HG03045 (cell line): Measurements from ENCODE around the gene ADD1.

Experiments used
- ATAC-seq: cut with Tn5 transposase; IDR thresholded peaks from one replicate; pipeline ENCODE4 v1.9.1; 2021; ENCODE audit warnings: mild to moderate bottlenecking, moderate library complexity; ENCODE audit not compliant: unreplicated experiment

ADD1 gene

DNA sequence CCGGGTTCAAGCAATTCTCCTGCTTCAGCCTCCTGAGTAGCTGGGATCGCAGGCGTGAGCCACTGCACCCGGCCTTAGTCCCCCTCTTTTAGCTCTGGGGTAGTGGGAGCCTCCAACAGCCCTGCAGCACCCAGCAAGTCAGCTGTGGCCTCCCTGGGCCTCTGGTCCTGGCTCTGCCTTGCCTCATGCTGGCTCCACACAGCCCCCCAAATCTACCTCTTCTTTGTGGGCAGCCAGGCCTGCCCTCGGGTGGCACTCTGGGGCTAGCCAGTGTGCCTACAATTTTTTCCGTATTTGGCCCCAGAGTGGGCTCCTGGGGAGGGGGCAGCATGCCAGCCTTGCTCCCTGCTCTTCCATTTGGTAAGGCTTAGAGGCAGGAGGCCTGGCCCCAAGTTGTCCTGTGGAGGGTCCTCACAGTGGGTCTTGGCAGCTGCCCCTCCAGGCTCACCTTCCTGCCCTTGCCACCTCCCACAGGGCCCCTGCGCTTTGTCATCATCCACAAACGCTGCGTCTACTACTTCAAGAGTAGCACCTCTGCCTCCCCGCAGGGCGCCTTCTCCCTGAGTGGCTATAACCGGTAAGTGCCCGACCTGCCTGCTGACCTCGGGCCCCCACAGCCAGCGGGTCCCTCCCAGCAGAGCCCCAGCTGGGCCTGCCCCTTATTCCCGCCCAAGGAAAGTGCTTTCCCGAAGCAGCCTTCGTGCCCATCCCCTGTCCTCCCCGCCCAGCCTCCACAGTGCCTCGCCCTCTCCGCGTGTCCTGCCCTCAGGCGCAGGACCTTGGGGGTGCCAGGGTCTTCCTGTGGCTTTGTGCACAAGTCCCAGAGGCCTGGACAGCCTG, 21.0 kb upstream of the ADD1 start:
- no peak for ATAC-seq

DNA sequence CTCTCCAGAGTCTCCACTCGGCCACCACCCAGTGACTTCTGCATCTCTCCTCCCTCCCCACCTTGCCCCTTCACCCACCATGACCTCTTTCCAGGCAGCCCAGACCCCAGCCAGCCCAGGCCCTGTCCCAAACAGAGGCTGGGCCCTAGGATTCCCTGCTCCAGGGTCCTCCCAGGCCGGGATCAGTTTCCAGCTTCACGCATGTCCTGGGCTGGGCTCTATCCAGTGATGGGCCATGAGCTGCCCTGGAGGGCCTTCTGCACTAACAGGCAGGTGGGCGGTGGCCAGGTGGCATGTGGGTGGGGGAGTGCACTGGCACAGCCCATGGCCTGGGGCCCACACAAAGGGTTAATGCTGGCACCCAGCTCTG, 20.4 kb upstream of the ADD1 start:
- ATAC-seq: no peak

DNA sequence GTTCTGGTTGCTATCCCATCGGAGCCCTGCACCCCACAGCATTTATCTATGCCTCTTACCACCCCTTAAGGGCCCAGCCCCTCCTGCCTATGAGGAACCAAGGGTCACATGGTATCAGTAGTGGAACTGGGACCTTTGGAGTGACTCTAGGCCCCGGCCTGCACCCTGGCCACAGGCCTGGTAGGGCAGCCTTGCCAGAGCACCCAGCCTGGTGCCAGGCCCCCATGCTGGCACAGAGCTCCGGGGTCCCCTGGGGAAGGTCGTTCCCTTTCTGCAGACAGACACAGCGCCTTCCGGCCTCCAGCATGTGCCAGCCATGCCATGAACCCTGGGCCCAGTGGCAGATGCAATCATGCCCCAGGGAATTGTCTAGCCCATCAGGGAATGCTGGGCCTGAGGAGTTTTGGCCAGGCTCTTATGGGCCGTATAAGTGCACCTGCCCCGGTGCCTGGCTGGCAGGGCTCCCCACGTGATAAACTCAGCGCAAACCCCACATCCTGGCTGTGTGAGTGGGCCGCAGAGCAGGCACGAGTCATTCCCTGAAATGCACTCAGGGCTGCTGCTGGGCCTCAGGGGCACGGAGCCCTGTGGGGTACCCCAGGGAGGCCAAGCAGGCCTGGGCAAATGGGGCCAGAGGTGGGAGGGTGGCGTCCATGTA, 19.8 kb upstream of the ADD1 start:
- ATAC-seq: no peak

DNA sequence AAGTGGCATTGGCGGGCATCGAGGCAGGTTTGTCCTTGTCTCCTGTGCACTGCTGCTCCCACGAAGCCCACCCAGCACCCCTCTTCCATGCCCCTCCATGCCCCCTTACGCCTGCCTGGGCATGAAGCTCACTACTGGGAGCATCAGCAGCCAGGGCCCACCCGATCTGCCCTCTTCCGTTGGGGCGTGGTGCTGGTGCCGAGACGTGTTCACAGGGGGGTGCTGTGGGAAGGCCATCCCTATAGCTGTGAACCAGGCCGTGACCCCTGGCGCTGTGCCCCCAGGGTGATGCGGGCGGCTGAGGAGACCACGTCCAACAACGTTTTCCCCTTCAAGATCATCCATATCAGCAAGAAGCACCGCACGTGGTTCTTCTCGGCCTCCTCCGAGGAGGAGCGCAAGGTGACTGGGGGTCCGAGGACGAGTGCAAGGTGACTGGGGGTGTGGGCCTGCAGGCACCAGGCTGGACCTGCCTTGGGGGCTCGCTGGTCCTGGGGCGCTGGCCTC, 19.3 kb upstream of the ADD1 start:
- no peak for ATAC-seq

DNA sequence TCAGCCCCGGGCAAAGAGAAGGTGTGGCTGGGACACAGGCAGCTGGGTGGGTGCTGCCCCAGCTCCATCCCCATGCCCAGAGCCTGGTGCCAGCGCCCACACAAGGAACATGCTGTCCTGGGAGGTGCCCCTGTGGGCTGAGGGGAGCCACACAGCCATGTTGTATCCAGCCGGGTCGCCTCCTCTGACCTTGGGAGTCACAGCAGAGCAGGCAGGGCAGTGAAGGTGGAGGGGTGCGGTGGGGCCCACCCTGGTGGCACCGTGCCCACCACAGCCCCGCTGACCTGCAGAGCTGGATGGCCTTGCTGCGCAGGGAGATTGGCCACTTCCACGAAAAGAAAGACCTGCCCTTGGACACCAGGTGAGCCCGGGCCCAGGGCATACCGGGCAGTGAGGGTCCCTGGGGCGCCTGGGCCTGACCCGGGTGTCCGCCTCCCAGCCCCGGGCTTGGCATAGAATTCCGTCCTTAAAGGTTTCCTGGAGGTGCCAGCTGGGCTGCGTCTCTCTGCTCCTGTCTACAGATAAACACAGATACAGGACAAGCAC, 18.7 kb upstream of the ADD1 start:
- no peak for ATAC-seq

DNA sequence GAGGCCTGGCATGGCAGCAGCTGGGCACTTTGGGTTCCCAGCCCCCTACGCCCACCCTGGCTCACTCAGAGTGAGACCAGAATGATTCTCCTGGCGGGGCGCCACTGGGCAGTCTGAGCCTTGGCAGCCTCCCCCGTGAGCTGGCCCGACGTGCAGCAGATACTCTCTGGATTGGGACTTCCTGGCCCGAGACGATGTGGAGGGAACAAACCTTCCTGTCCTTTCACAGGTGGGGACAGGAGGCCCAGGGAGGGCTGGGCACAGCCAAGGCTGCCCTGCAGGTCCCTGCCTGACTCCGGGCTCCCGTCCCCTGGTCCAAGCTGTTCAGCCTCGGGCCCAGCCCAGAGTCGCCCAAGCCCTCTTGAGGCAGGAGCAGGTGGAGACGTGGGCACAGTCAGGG, 17.9 kb upstream of the ADD1 start:
- ATAC-seq: no peak

DNA sequence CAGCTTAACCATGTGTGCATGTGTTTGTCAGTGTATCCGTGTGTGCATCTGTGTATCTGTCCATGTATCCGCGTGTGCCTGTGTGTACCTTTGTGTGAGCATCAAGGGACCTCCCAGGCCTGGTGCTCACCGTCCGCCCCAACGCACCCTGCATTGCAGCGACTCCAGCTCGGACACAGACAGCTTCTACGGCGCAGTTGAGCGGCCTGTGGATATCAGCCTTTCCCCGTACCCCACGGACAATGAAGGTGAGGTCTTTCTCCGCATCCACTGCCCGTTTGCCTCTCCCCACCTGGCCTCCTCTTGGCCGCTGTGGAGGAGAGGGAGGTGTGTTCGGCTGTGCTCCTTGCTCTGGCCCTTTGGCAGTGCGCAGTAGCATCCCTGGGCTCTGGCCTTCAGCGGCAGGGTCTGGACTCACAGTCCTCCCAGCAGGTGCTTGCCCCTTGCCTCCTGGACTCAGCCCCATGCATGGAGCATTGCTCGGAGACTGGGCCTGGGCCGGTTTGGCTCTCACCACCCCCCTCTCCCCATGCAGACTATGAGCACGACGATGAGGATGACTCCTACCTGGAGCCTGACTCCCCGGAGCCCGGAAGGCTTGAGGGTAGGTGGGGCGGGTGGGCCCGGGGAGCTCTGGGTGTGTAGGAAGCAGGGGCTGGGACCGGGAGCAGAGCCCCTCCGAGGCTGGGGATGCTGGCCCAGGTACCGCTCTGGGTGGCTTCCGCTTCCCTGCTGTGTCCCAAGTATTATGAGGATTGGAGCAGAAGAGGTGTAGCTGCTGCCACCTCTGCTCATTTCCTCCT, 16.4 kb upstream of the ADD1 start:
- ATAC-seq: no peak

DNA sequence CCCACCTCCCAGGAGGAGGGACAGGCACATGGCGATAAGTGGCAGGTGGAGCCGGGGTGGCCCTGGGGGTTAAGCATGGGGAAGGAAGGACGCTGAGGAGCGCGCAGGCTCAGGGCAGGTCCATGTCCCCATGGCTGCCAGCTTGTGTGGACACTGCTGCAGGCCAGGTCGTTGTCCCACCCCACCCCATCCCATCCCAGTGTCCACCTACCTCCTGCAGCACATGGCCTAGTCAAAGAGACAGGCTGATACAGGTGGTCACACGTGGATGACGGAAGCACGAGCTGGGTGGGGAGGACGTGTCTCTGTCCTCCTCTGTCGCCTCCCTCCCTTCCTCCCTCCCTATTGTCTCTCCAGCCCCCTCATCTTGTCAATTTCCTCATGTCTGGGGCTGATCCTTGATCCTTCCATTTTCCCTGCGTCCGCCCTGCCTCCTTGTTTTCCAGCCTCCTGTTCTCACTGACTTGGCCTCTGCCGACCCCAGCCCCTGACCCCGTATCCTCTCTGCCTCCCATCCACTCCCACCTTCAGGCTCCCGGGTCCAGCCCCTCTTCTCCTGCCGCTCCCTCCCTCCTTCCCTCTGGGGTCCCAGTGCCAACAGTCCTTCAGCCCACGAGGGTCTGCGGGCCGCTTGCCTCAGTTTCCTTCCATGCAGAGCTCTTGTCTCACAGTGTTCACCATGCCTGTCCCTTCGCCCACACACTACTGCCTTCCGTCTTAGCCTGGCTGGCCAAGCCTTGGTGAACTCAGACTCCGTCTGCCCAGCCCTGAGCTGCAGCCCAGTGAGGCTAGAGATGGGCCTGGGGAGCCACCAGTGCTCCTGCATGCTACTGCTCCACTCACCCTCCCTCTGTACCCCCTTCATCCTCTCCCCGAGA, 15.5 kb upstream of the ADD1 start:
- ATAC-seq: no peak

DNA sequence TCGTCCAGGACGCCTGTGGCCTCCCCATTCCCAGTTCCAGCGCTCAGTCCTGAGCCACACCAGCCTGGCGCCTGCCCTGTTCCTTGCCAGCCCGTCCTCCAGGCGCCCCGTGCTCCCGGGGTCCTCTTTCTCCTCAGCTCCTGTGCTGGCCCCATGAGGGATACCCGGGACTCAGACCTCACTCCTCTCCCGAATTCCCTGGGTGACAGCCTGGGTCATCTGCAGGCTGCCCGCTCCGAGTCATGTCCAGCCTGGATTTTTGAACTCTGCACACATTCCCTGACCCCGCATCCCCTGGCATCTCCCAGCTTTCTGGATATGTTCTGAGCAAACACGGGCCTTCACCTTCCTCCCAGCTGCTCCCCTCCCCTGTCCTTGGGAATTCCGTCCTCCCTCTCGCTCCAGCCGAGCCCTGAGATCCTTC, 14.9 kb upstream of the ADD1 start:
- ATAC-seq: no peak

DNA sequence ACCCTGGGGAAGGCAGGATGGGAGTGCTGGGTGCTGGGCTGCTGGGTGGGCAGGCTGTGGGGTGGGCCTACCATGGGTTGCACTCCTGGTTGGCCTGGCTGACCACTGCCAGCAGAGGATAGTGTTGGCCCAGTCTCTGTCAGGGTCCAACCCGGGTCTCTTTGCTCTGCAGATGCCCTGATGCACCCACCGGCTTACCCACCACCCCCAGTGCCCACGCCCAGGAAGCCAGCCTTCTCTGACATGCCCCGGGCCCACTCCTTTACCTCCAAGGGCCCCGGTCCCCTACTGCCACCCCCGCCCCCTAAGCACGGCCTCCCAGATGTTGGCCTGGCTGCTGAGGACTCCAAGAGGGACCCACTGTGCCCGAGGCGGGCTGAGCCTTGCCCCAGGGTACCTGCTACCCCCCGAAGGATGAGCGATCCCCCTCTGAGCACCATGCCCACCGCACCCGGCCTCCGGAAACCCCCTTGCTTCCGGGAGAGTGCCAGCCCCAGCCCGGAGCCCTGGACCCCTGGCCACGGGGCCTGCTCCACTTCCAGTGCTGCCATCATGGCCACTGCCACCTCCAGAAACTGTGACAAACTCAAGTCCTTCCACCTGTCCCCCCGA, 14.2 kb upstream of the ADD1 start:
- ATAC-seq: no peak

DNA sequence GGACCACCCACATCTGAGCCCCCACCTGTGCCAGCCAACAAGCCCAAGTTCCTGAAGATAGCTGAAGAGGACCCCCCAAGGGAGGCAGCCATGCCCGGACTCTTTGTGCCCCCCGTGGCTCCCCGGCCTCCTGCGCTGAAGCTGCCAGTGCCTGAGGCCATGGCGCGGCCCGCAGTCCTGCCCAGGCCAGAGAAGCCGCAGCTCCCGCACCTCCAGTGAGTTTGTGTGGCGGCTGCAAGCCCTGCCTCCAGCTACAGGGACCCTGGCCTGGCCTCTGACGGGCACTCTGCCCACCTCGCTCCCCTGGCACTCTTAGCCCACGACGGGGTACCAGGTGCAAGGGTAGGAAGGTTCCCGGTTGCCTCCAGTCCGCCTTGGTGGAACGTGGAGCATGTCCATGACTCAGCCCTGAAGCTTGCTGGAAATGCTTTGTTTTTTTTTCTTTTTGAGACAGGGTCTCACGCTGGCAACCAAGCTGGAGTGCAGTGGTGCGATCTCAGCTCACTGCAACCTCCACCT, 13.7 kb upstream of the ADD1 start:
- ATAC-seq: no peak

DNA sequence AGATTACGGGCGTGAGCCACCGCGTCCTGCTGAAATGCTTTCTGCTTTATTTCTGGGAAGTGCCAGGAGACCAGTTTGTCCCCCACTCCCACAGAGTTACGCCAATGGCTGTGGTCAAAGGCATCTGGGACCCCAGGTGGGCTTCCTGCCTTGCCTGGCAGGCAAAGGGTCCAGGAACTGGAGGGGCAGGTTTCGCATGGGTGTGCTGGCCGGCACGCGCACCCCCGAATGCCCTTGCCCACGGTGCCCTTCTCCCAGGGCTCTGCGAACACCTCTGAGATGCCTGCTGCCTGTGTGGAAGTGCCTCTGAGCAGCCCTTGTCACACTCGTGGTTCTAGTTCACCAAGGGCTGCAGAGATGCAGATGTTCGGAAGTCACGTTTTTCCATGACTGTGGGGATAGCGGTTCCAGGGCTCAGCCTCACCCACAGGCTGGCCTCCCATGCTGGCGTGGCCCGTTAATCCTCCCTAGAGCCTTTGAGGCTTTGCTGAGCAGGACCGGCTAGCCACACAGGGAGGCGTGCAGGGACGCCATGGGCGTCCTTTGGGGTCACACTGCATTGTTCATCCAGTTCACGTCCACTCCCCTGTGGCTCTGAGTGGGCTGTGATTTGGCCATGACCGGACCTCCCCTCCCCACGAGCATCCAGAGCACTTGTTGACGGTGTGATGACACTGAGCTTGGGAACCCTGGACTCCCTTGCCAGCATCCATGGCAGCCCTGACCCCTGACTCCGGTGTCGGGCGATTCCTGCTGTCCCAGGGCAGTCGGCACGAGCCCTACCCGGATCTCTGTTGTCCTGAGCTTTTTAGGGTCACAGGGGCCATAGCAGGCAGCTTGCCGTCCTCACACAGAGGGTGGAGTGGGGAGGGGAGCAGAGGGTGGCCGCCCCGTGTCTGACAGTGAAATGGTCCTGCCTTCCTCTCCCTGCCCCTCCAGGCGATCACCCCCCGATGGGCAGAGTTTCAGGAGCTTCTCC, 12.7 kb upstream of the ADD1 start:
- no peak for ATAC-seq

DNA sequence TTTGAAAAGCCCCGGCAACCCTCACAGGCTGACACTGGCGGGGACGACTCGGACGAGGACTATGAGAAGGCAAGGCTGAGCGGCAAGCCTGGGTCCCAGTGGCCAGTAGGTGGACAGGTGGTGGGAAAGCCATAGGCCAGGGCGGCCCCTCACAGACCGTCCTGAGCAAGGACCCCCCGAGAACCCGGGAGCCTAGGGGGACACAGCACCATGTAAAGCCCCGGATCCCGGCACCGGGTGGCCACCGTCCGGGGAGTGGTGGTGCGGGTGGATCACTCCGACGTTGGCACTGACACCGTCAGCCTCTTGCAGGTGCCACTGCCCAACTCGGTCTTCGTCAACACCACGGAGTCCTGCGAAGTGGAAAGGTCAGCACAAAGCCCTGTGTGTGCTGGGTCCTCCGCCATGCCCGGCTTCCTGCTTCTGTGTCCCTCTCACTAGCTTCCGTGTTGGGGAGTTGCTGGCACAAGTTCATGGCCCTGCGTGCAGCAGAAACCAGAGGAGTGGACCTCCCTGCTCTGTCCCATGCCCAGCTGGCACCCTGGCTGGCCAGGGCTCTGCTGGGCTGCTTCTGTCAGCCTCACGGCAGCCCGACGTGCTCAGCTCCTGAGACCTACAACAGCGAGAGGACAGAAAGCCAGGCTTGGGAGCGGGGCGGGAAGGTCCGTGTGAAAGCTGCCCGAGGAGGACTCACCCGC, 11.9 kb upstream of the ADD1 start:
- no peak for ATAC-seq

DNA sequence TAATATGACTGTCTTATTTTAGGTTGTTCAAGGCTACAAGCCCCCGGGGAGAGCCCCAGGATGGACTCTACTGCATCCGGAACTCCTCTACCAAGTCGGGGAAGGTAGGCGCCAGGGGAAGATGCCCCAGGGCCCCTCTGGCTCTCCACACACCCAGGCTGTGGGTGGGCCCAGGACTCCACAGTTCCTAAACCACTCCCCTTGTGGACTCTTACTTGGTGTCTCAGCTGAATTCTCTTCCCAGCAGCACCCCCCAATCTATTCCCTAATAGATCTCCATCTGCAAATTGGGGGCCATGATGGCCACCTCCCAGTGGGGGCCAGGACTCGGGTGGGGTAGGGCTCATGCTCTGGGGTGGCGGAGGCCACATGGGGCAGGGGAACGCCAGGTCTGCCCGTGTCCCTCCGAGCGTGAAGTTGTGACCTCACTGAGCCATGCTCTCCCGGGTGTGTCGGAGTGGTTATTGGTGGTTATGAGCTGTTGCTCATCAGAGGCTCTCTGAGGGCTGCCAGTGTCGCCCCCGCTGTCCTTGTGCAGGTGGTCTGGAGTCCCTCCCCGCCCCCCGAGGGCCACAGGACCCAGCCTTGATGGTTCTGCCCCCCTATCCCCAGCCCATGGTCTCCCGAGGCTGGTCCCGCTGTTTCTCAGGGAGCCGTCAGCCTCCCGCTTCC, 11.2 kb upstream of the ADD1 start:
- peak; percentile 53 for ATAC-seq

DNA sequence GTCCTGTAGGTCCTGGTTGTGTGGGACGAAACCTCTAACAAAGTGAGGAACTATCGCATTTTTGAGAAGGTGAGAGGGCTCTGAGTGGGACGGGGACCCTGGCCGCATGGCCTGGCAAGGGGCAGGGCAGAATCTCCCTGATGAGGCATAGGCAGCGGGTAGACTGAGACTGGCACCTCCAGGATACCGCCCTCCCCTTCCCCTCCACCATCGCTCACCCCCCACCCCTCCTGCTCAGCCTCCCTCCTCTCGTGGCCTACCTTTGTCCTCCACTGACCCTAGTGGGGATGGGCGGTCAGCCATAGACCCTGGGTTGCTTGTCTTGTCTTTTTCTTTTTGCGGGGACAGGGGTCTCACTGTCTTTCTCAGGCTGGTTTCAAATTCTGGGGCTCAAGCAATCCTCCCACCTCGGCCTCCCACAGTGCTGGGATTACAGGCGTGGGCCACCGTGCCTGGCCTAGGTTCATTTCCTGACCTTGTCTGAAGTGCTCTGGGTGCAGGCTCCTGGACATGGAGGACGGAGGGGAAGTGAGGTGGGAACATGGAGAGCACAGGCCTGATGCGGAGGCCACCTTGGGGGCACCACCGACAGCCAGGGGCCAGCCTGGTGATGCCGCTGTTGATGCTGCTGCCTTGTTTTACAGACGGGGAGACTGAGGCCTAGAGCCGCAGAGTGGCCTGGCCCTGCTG, 10.5 kb upstream of the ADD1 start:
- ATAC-seq: no peak

DNA sequence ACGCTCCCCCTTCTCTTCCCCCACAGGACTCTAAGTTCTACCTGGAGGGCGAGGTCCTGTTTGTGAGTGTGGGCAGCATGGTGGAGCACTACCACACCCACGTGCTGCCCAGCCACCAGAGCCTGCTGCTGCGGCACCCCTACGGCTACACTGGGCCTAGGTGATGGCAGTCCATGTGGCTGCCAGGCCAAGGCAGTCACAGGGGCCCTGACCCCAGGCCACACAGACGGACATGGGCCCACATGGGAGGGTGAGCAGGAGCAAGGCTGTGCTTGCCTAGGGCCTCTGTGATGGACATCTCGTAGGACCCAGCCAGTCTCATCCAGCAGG, 10.0 kb upstream of the ADD1 start:
- ATAC-seq: no peak
